Neural cell (in vitro differentiated cells): ENCODE data around the gene KMT2D. TPM values are rescaled to one million over a fixed set of nuclear protein-coding genes. Genes with fewer than 3 reads are reported as not detected.

ENCODE experiments used
- H2AFZ ChIP-seq: fragments of 200-600, 300-800 bp; sonication (generic), shearing (Covaris generic); 2 replicates; pipeline ENCODE4 v1.6.0; 2014; ENCODE audit warnings: low read depth, mild to moderate bottlenecking, antibody characterized with exemption, low read length, moderate library complexity
- H3F3A ChIP-seq: fragments of 200-600 bp; shearing (Covaris generic); 2 replicates; pipeline ENCODE4 v1.6.1; 2016; ENCODE audit warnings: mild to moderate bottlenecking, moderate library complexity, mixed read lengths, antibody characterized with exemption, low read length; ENCODE audit not compliant: insufficient read depth, poor library complexity, severe bottlenecking
- H3K27ac ChIP-seq: fragments of 200-600, 300-800 bp; sonication (generic), shearing (Covaris generic); 2 replicates; pipeline ENCODE4 v1.5.1; 2014; ENCODE audit warnings: mild to moderate bottlenecking, low read length, moderate library complexity
- H3K27me3 ChIP-seq: fragments of 300-800, 200-600 bp; sonication (generic), shearing (Covaris generic); 2 replicates; pipeline ENCODE4 v1.6.0; 2014; ENCODE audit warnings: mild to moderate bottlenecking, low read depth, low read length, moderate library complexity; ENCODE audit not compliant: insufficient read depth
- H3K36me3 ChIP-seq: fragments of 300-800, 200-600 bp; sonication (generic), shearing (Covaris generic); 2 replicates; pipeline ENCODE4 v1.5.1; 2014; ENCODE audit warnings: mild to moderate bottlenecking, antibody characterized with exemption, low read length, moderate library complexity; ENCODE audit not compliant: insufficient read depth
- H3K4me2 ChIP-seq: fragments of 300-800, 200-600 bp; sonication (generic), shearing (Covaris generic); 2 replicates; pipeline ENCODE4 v1.6.0; 2014; ENCODE audit warnings: mild to moderate bottlenecking, low read length
- H3K4me3 ChIP-seq: fragments of 300-800, 200-600 bp; sonication (generic), shearing (Covaris generic); 2 replicates; pipeline ENCODE4 v1.5.1; 2014; ENCODE audit warnings: mild to moderate bottlenecking, low read length, moderate library complexity
- H3K79me2 ChIP-seq: fragments of 200-600 bp; shearing (Covaris generic); replicated peaks from 2 replicates; pipeline ENCODE4 v1.6.0; 2014; ENCODE audit warnings: mild to moderate bottlenecking, low read length, moderate library complexity; ENCODE audit not compliant: insufficient read depth
- H3K9ac ChIP-seq: fragments of 300-800, 200-600 bp; sonication (generic), shearing (Covaris generic); 2 replicates; pipeline ENCODE4 v1.6.1; 2016; ENCODE audit warnings: mild to moderate bottlenecking, low read length, mixed read lengths
- H3K9me2 ChIP-seq: fragments of 200-600 bp; shearing (Covaris generic); 2 replicates; pipeline ENCODE4 v1.6.1; 2016; ENCODE audit warnings: mild to moderate bottlenecking, low read length, mixed read lengths; ENCODE audit not compliant: insufficient read depth
- H3K9me3 ChIP-seq: fragments of 200-600, 300-800 bp; sonication (generic), shearing (Covaris generic); 2 replicates; pipeline ENCODE4 v1.6.1; 2016; ENCODE audit warnings: mild to moderate bottlenecking, mixed run types, low read length, moderate library complexity, mixed read lengths
- H4K20me1 ChIP-seq: fragments of 200-600 bp; shearing (Covaris generic); 2 replicates; pipeline ENCODE4 v1.6.1; 2016; ENCODE audit warnings: mild to moderate bottlenecking, mixed run types; ENCODE audit not compliant: insufficient read depth
- EP300 ChIP-seq: fragments of 450-650 bp; conservative IDR thresholded peaks from 2 replicates; pipeline ENCODE4 v1.6.1; 2014; ENCODE audit warnings: antibody characterized with exemption, mild to moderate bottlenecking, moderate library complexity; ENCODE audit not compliant: poor library complexity, severe bottlenecking
- EZH2 ChIP-seq: fragments of 200-600, 300-800 bp; shearing (Covaris generic), sonication (generic); IDR thresholded peaks from 2 replicates; pipeline ENCODE4 v1.6.1; 2014; ENCODE audit warnings: antibody characterized with exemption, low read length, borderline replicate concordance, mild to moderate bottlenecking; ENCODE audit not compliant: insufficient read depth, poor library complexity, severe bottlenecking
- MXI1 ChIP-seq: fragments of 450-650 bp; conservative IDR thresholded peaks from 2 replicates; pipeline ENCODE4 v1.6.1; 2014; ENCODE audit warnings: antibody characterized with exemption, mild to moderate bottlenecking; ENCODE audit not compliant: poor library complexity, severe bottlenecking
- POLR2AphosphoS5 ChIP-seq: IDR thresholded peaks from 2 replicates; pipeline ENCODE4 v1.6.1; 2012
- RAD21 ChIP-seq: fragments of 450-650 bp; conservative IDR thresholded peaks from 2 replicates; pipeline ENCODE4 v1.6.1; 2014; ENCODE audit warnings: antibody characterized with exemption, mild to moderate bottlenecking, moderate library complexity
- SMC3 ChIP-seq: fragments of 450-650 bp; conservative IDR thresholded peaks from 2 replicates; pipeline ENCODE4 v1.6.1; 2014; ENCODE audit warnings: antibody characterized with exemption, mild to moderate bottlenecking, moderate library complexity; ENCODE audit not compliant: poor library complexity
- TAF1 ChIP-seq: IDR thresholded peaks from 2 replicates; pipeline ENCODE4 v1.6.1; 2012; ENCODE audit warnings: low read depth
- polyA plus RNA-seq: library from polyadenylated mRNA; depleted of rRNA; stranded (reverse); fragments of >200 nt; gene quantifications from 2 replicates; pipeline ENCODE4 v1.2.3, GENCODE V29; 2014
- TF ChIP-seq, protein P1 (sequence below): fragments of 450-650 bp; IDR thresholded peaks from 2 replicates; pipeline ENCODE4 v1.5.1; 2014; ENCODE audit warnings: antibody characterized with exemption, mild to moderate bottlenecking, moderate library complexity; ENCODE audit not compliant: poor library complexity, severe bottlenecking
- TF ChIP-seq, protein P2 (sequence below): IDR thresholded peaks from 2 replicates; pipeline ENCODE4 v1.6.1; 2012; ENCODE audit warnings: borderline replicate concordance

Gene KMT2D
- polyA plus RNA-seq, 1 donor from 2014 or later, result 15.8 TPM

DNA sequence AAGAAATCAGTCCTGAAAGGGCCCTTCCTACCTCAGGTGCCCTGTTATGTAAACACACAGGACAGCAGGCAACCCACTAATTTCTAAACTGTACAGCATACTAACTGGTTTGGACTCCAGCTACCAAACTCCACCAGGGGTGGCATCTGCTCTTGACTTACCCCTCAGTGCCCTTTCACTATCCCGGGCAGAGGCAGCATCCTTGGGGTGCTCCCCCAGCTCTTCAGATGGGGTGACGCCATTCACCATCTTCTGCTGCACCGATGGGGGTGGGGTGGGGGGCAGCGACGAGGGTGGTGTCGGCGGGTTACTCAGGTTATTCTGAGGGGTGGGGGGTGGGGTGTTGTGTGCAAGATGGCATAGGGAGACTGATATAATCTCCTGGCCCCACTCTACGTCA is 30.5 kb downstream of the KMT2D start:
- H2AFZ ChIP-seq, result no peak overlapping the region
- H3F3A ChIP-seq, result no peaks in the 10 kb centered on the region
- no peaks in the 10 kb centered on the region for H3K36me3 ChIP-seq
- no peak overlapping the region for H3K4me3 ChIP-seq
- no peaks in the 10 kb centered on the region for H3K79me2 ChIP-seq
- no peak overlapping the region for H3K4me2 ChIP-seq
- TF ChIP-seq, protein P1, sequence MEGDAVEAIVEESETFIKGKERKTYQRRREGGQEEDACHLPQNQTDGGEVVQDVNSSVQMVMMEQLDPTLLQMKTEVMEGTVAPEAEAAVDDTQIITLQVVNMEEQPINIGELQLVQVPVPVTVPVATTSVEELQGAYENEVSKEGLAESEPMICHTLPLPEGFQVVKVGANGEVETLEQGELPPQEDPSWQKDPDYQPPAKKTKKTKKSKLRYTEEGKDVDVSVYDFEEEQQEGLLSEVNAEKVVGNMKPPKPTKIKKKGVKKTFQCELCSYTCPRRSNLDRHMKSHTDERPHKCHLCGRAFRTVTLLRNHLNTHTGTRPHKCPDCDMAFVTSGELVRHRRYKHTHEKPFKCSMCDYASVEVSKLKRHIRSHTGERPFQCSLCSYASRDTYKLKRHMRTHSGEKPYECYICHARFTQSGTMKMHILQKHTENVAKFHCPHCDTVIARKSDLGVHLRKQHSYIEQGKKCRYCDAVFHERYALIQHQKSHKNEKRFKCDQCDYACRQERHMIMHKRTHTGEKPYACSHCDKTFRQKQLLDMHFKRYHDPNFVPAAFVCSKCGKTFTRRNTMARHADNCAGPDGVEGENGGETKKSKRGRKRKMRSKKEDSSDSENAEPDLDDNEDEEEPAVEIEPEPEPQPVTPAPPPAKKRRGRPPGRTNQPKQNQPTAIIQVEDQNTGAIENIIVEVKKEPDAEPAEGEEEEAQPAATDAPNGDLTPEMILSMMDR, result no peak
- TF ChIP-seq EP300 (no peak), RAD21 (no peak), POLR2AphosphoS5 (no peak), TAF1 (no peak), MXI1 (no peak), EZH2 (no peak), SMC3 (no peak)
- TF ChIP-seq, protein P2, sequence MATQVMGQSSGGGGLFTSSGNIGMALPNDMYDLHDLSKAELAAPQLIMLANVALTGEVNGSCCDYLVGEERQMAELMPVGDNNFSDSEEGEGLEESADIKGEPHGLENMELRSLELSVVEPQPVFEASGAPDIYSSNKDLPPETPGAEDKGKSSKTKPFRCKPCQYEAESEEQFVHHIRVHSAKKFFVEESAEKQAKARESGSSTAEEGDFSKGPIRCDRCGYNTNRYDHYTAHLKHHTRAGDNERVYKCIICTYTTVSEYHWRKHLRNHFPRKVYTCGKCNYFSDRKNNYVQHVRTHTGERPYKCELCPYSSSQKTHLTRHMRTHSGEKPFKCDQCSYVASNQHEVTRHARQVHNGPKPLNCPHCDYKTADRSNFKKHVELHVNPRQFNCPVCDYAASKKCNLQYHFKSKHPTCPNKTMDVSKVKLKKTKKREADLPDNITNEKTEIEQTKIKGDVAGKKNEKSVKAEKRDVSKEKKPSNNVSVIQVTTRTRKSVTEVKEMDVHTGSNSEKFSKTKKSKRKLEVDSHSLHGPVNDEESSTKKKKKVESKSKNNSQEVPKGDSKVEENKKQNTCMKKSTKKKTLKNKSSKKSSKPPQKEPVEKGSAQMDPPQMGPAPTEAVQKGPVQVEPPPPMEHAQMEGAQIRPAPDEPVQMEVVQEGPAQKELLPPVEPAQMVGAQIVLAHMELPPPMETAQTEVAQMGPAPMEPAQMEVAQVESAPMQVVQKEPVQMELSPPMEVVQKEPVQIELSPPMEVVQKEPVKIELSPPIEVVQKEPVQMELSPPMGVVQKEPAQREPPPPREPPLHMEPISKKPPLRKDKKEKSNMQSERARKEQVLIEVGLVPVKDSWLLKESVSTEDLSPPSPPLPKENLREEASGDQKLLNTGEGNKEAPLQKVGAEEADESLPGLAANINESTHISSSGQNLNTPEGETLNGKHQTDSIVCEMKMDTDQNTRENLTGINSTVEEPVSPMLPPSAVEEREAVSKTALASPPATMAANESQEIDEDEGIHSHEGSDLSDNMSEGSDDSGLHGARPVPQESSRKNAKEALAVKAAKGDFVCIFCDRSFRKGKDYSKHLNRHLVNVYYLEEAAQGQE, result no peak
- H3K9me3 ChIP-seq, result no peaks in the 10 kb centered on the region
- H3K27me3 ChIP-seq, result no peaks in the 10 kb centered on the region
- H3K9me2 ChIP-seq, result no peaks in the 10 kb centered on the region
- no peak overlapping the region for H3K9ac ChIP-seq
- H3K27ac ChIP-seq, result no peak overlapping the region
- H4K20me1 ChIP-seq, result no peaks in the 10 kb centered on the region

DNA sequence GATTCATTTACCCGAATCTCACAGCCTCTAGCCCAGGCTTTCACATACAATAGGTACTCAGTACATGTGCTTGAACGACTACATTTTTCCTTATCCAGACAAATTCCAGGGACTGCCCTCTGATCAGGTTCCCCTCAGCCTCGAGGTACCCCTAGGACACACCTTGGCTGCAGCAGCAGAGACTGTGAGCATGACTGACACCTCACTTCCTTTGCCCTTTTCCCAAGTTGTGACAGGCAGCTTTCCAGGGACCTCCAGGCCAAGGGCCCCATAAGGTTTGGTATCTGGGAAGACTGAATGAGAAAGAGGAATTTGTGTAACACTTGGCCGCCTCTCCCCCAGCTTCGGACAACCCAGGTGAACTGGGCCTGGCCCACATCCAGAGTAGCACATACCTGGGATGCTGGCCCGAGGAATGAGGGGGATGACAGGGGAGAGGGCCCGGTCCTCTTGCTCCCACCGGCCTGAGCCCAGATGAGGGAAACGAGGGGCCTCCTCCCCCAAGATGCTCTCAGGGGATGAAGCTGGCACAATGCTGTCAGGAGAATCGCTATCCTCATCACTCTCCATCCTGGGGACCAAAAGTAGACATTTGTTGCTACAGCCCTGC is 31.8 kb downstream of the KMT2D start:
- TF ChIP-seq RAD21, result no peak
- no peak for TF ChIP-seq TAF1
- no peak for TF ChIP-seq EP300
- TF ChIP-seq, protein P1, result no peak
- TF ChIP-seq EZH2, result no peak
- TF ChIP-seq, protein P2, result no peak
- no peak for TF ChIP-seq MXI1
- Histone ChIP-seq H3K27ac (no peak overlapping the region), H3K9me2 (no peaks in the 10 kb centered on the region), H3K4me2 (no peak overlapping the region), H3F3A (no peaks in the 10 kb centered on the region), H3K9ac (no peak overlapping the region), H3K27me3 (no peaks in the 10 kb centered on the region), H4K20me1 (no peaks in the 10 kb centered on the region), H3K79me2 (no peaks in the 10 kb centered on the region), H3K4me3 (no peak overlapping the region), H3K36me3 (no peaks in the 10 kb centered on the region), H2AFZ (no peak overlapping the region), H3K9me3 (no peaks in the 10 kb centered on the region)
